Fibroblast of the conjunctiva (primary cell): ENCODE results near the gene CENPC.
"Not testable (repeated sequence)": the region's sequence is repeated elsewhere in the genome, so short reads cannot be mapped to it uniquely, and the experiment has no call there.

Experiments used
- DNase-seq: peaks from one replicate; pipeline ENCODE4 v3.0.0-alpha.2; 2010; ENCODE audit warnings: low read depth

CENPC gene

DNA sequence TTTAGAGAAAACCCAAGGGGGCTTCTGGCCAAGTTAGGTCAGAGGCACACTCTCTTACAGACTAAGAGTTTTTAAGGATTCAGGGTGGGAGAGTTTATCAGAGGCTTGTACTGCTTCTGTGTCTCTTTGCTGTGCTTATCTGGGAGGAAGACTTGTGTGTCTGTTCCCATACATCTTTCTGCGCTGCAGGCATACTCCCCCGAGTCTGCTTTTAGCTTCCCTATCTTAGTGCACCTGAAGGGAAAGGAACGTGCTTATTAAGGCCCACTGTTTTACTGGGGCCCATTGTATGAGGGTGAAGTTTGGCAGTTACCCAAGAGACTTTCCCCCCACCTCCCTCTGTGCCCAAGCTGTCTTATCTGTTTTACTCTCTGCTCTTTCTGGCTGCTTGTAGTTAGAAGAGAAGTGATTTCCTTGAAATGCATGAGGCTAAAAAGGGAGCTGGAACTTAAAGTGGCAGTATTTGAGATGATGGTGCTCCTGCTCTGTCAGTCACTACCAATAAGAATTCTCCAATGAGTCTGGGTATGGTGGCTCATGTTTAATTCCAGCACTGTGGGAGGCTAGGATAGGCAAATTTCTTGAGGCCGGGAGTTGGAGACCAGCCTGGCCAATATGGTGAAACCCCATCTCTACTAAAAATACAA is 7.0 kb upstream of the CENPC start:
- not testable (repeated sequence) for DNase-seq

DNA sequence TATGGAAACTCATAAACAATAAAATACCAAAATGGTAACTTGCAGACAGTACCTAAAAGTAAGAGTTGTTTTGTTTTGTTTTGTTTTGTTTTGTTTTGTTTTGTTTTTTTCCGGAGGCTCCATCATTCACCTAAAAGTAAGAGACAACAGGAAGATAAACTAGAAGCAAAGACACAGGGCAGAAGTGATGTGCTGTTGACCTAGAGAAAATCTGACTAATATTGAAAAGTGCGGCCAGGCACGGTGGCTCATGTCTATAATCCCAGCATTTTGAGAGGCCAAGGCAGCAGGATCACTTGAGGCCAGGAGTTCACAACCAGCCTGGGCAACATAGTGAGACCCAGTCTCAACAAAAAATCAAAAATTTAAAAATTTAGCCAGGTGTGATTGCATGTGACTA is 5.6 kb upstream of the CENPC start:
- DNase-seq: no peak

DNA sequence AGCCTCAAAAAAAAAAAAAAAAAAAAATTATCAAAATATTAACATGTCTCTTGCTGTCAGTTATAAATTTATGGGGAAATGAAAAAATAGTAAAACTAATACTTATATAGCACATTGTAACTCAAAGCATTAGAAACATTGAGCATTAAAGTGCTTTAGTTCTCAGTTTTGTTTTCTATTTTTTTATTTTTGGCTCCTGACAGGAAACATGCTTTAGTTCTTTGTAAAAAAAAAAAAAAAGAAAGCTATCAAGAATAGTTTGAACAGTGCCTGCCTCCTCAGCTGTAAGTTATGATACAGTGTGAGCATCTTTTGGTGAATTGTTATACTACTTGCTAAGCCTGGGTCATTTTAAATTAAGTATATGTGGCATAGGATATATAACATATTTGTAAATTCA is 5.1 kb upstream of the CENPC start:
- no peak for DNase-seq

DNA sequence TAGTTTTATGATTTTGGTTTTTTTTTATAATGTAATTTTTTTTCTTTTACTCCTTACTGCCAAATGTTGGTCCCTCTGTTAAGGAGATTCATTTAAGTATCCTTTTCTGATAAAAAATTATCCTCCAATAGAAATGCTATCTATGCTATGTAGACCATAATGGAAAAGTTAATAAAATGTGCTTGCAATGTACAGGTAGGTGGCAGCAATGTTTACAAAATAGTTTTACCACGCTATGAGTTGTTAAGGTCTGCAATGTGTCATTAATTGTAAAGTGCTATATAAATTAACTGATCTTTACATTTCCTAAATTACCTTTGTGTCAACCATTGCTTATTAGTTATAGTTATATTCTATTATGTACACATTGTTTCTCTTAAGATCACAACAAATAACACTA is 3.8 kb upstream of the CENPC start:
- DNase-seq: no peak

DNA sequence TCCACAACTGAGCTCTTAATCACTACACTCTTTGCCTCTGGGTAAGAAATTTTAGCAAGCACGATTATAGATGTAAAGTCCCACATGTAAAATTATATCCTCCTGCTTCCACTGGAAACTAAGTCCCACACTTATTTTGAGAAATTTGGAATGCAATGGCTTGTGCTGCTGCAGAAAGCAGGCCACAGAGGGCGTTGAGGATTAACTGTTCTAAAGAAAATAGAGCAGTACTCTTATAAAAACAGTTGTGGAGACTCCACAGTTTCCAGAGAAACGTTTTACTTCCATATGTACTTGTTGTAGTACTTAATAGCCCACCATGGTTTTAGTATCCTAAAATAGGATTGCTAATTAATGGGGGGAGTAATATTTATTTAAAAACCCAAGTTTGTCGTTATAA is 1.7 kb upstream of the CENPC start:
- peak; percentile 34 for DNase-seq

DNA sequence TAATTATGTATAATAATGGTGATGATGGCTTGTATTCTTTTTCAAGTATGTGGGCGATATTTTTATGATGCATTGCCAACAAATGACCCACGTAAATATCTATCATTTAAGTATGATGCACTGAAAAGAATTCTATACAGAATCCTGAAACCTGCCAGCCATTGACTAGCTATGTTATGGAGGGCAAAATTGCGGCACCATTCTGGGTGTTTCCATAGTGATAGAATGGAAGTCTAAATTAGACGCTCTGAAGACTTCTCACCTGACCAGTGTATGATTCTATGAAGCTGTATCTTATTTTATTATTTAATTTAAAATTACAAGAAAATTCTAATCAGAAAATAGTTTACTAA is 677 bp upstream of the CENPC start:
- DNase-seq: no peak

DNA sequence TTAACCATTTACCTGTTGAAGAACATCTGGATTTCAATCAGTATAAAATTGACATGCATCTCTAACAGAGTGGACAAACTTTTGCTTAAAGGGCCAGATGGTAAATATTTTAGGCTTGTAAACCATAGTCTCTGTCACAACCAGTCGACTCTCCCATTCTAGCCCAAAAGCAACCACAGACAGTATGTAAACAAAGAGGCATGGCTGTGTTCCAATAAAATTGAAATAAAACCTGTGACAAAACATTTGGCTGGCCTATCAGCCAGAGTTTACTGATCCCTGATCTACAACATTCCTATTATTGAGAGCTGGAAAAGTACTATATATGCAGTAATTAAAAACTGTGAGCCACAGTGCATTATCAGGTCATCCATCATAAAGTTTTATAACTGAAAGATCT is 3.2 kb downstream of the CENPC start:
- no peak for DNase-seq

DNA sequence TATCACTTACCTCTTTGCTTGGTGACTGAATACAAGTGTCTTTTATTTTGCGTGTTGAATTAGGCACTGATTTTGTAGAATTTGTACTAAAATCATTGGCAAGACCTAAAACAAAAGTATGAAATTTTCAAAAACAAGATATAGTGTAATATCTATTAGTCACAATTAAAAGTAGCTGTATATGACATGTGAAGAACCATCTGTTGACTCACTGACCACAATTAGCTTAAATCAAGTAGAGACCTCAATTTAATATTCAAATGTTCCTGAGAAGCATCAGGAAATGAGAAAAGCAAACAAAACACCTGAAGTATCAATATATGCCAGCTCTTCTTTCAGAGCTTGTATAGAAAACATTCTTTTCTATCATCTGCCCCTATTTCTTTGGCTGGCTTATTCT is 5.5 kb downstream of the CENPC start:
- no peak for DNase-seq

DNA sequence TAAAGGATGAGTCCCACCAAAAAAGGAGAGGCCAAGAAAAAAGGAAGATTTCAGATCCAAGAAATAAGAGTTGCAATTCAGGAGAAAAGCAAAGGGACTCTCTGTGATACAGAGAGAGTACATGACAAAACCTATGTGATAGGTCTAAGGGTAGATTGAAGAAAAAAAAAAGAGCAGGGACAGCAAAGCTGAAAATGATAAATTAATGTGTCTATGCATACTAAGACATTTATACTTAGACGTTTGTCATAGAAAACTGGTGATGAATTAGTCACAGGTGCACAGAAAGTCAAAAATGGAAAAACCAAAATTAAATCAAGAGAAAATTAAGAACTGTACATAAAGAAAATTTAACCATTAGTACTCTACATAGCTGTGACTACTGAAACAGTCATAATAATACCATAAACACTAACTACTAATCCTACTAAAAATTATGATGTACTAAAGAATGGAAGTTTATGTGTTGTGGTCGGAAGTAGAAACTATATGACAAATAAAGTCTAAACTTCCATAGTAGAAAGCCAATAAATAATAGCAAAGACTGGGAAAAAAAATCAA is 9.9 kb downstream of the CENPC start:
- DNase-seq: no peak

DNA sequence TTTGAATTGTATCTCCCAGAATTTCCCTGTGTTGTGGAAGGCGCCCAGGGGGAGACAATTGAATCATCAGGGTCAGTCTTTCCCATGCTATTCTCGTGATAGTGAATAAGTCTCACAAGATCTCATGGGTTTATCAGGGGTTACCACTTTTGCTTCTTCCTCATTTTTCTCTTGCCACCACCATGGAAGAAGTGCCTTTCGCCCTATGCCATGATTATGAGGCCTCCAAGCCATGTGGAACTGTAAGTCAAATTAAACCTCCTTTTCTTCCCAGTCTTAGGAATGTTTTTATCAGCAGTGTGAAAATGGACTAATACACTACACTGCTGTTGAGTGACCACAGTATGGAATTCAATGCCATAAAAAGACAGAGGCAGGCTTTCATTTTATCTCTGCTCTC is 12.2 kb downstream of the CENPC start:
- no peak for DNase-seq

DNA sequence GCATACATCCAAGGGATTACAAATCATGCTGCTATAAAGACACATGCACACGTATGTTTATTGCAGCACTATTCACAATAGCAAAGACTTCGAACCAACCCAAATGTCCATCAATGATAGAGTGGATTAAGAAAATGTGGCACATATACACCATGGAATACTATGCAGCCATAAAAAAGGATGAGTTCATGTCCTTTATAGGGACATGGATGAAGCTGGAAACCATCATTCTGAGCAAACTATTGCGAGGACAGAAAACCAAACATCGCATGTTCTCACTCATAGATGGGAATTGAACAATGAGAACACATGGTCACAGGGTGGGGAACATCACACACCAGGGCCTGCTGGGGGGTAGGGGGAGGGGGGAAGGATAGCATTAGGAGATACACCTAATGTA is 12.9 kb downstream of the CENPC start:
- not testable (repeated sequence) for DNase-seq

DNA sequence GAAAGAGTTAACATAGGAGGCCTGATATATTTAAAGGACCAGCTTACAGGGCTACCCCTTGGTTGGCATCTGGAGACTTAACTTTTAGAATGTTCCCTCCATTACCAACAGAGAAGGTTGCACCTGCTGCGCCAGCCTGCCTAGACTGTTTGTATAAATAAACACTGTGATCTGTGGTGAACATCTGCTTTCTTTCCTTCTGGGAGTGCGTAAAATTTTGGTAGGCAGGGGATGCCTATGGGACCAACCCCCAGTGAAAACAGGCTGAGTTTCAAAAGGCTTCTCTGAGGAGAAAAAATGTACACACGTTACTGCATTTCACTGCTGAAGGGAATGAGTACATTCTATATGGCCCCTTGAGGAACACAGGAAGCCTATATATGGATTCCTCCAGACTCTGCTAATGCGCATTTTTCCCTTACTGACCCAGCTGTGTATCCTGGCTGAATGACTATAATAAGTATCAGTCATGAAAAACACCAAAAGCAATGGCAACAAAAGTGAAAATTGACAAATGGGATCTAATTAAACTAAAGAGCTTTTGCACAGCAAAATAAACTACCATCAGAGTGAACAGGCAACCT is 13.8 kb downstream of the CENPC start:
- no peak for DNase-seq

DNA sequence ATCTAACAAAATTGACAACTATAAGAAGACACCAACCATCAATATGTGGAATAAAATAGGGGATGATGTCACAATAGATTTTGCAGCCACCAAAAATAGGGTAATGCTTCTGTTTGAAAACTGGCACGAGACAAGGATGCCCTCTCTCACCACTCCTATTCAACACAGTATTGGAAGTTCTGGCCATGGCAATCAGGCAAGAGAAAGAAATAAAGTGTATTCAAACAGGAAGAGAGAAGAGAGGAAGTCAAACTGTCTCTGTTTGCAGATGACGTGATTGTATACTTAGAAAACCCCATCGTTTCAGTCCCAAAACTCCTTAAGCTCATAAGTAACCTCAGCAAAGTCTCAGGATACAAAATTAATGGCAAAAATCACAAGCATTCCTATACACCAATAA is 21.2 kb downstream of the CENPC start:
- not testable (repeated sequence) for DNase-seq

DNA sequence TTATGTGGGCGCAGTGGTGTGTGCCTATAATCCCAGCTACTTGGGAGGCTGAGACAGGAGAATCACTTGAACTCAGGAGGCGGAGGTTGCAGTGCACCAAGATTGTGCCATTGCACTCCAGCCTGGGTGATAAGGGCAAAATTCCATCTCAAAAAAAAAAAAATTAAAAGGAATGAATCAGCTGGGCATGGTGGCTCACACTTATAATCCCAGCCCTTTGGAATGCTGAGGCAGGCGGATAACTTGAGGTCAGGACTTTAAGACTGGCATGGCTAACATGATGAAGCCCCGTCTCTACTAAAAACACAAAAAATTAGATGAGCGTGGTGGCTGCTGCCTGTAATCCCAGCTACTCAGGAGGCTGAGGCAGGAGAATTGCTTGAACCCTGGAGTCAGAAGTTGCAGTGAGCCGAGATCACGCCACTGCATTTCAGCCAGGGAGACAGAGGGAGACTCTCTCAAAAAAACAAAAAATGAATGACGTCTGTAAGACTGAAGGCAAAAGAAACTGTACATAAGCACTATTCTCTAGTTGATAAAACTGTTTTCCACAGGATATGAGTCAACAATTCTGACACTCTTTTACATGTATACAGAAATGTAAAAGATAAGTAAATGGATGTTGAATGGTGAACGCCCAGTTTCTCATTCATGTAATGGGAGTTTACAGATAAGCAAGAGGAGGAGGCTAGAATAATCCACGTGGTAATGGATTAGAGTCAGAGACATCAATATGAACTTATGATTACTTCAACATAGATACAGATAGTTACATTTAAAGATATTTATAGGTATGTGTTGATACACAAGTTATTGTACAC is 22.2 kb downstream of the CENPC start:
- no peak for DNase-seq

DNA sequence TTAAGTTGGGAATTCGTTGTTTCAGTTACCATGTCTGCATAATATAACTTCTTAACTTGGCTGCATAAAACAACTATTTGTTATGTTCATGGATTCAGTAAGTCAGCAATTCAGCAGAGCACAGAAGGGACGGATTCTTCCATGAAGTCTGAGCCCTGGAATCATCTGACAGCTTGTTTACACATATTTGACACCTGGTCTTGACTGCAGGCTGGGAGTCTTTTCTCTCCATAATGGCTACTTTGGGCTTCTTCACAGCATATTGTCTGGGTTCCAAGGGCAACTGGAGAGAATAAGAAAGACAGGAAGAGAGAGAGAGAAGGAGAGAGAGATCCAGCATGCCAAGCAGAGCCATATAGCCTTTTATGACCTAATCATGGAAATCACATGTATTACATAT is 23.1 kb downstream of the CENPC start:
- DNase-seq: no peak

DNA sequence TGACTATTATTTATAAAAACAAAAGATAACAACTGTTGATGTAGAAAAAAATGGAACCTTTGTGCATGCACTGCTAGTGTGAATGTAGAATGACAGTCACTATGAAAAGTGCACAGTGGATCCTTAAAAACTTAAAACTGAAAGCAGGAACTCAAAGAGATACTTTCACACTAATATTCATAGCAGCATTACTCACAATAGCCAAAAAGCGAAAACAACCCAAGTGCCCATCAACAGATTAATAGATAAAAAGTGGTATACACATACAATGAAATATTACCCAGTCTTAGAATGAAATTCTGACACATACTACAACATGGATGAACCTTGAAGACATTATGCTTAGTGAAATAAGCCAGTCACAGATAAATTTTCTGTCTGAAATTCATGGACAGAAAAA is 23.8 kb downstream of the CENPC start:
- DNase-seq: no peak

DNA sequence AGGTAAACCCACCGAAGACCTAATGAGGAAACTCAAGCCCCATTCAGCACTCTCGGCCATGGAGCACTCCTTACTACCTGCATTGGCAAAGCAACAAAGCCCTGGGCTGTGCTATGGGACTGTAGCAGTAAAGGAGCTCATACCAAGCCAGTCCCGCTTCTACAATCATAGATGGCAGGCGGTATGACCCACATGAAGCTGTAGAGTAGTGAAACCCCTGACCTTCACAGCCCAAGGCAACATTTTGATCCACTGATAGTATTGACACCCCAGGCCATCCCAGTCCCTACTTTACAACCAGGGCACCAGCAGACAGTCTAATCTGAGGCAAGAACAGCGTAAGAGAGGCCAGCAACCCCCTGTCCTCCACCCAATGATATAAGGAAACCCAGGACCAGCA is 25.2 kb downstream of the CENPC start:
- no peak for DNase-seq

DNA sequence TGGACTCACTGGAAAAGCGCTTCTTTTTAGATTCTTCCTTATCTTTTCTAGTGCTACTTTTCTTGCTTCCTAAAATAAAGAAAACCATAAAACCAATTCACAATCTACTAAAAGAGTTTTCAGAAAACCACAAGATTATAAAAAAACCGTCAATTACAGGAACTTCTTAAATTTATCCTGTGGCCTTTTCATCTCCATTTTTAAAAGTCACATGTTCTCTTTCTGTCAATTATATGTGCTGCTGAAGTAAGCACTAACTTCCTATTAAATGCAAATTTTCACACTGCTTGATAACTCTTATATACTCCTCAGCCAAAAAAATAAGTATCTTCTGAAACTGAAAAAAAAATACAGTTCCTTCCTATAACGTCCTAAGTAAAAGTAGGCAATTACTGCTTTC is 32.8 kb downstream of the CENPC start:
- no peak for DNase-seq

DNA sequence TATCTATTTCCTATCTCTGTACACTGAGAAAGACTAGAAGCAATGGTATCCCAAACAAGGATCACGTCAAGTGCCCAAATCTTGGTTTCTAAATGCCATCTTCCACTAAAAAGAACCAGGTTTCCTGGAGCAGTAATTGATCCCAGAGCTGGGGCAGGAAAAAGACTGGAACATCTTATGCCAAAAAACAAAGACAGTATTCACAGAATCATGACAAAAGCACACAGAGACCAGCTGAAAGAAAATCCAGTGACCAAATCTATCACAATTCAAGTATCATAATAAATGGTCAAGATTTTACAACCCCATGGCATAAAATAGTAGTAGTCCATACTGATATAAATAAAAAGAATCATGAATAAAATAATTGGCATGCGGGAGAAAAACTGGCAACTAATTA is 44.9 kb downstream of the CENPC start:
- no peak for DNase-seq

DNA sequence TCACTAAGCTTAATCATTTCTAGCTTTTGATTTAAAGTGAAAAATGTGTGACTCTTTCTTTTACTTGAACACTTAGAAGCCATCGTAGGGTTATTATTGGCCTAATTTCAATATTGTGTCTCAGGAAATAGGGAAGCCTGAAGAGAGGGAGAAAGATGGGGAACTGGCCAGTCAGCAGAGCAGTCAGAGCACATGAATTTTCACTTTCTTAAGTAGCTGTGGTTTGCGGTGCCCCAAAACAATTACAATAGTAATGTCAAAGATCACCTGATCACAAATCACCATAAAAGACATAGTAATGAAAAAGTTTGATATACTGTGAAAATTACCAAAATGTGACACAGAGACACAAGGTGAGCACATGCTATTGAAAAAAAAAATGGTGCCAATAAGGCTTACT is 45.5 kb downstream of the CENPC start:
- no peak for DNase-seq

DNA sequence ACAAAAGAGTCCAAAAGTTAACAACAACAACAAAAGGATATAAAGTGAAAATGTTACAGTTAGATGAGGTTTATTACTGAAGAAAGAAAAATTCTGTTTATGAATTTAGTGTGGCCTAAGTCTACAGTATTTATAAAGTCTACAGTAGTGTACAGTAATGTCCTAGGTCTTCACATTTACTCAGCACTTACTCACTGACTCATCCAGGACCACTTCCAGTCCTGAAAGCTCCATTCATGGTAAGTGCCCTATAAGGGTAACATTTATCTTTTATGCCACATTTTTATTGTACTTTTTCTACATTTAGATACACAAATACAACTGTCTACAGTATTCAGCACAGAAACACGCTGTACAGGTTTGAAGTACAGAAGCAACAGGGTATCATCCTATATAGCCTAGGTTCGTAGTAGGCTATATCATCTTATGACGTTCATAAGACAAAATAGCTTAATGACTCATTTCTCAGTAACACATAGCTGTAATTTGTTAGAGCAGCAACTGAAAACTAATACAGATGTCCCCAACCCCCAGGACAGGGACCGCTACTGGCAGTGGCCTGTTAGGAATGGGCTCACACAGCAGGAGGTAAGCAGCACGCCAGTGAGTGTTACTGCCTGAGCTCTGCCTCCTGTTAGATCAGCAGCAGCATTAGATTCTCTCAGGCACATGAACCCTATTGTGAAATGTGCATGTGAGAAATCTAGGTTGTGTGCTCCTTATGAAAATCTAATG is 61.3 kb downstream of the CENPC start:
- DNase-seq: peak; percentile 3

DNA sequence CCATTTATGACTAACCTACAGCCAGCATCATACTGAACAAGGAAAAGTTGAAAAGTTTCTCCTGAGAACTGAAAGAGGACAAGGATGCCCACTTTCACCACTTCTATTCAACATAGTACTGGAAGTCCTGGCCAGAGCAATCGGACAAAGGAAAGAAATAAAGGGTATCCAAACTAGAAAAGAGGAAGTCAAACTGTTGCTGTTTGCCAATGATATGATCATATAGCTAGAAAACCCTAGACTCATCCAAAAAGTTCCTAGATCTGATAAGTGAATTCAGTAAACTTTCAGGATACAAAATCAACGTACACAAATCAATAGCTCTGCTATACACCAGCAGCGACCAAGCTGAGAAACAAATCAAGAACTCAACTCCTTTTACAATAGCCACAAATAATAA is 64.5 kb downstream of the CENPC start:
- no peak for DNase-seq

DNA sequence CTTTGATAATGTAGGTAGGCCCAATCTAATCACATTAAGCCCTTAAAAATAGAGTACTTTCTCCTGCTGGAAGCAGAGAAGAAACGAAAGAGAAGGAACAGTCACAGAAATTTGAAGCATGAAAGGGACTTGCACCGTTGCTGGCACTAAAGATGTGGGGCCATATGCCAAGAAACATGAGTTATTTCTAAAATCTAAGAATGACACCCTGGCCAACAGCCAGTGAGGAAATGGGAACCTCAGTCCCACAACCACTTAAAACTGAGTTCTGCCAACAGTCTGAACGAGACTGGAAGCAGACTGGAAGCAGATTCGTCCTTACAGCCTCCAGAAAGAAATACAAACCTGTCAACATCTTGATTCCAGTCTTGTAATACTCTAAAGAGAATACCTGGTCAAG is 70.1 kb downstream of the CENPC start:
- DNase-seq: no peak
